Liver (tissue), 9 donors: ENCODE data around the gene UCP2. TPM values are rescaled to one million over a fixed set of nuclear protein-coding genes. Genes with fewer than 3 reads are reported as not detected.
A peak's percentile ranks its signal among the peaks of the same experiment; 100 is the strongest.

ENCODE experiments used
- DNase-seq: peaks from one replicate; pipeline ENCODE4 v3.0.0-alpha.2; 2017; ENCODE audit warnings: low spot score
- H3K27ac ChIP-seq, 2 donors: one replicate each; pipeline ENCODE4 v1.7.0; 2013; ENCODE audit warnings: inconsistent platforms in 2 of 2, low read length in 2 of 2, control low read depth in 1 of 2, low read depth in 1 of 2, mild to moderate bottlenecking in 1 of 2
- H3K27me3 ChIP-seq, 4 donors: one replicate each; pipeline versions ENCODE4 v1.6.1 to v1.7.0; 2013; ENCODE audit warnings: low read length in 3 of 4, inconsistent platforms in 1 of 4, mild to moderate bottlenecking in 1 of 4, moderate library complexity in 1 of 4; ENCODE audit not compliant: control insufficient read depth in 4 of 4, insufficient read depth in 4 of 4
- H3K36me3 ChIP-seq, 4 donors: one replicate each; pipeline versions ENCODE4 v1.6.1 to v1.7.0; 2013; ENCODE audit warnings: low read length in 3 of 4, mild to moderate bottlenecking in 3 of 4, low read depth in 1 of 4, moderate library complexity in 1 of 4; ENCODE audit not compliant: control insufficient read depth in 4 of 4, insufficient read depth in 3 of 4
- H3K4me1 ChIP-seq, 4 donors: one replicate each; pipeline versions ENCODE4 v1.6.1 to v1.7.0; 2013; ENCODE audit warnings: low read length in 3 of 4, mild to moderate bottlenecking in 3 of 4, moderate library complexity in 1 of 4; ENCODE audit not compliant: control insufficient read depth in 4 of 4, insufficient read depth in 4 of 4
- H3K4me3 ChIP-seq, 3 donors: one replicate each; pipeline versions ENCODE4 v1.6.1 to v1.7.0; 2013; ENCODE audit warnings: low read length in 3 of 3, control low read depth in 1 of 3, low read depth in 1 of 3, mild to moderate bottlenecking in 1 of 3
- H3K9ac ChIP-seq, 2 donors: one replicate each; pipeline ENCODE4 v1.7.0; 2013; ENCODE audit warnings: low read length in 2 of 2, mild to moderate bottlenecking in 2 of 2, moderate library complexity in 2 of 2, control low read depth in 1 of 2, low read depth in 1 of 2
- H3K9me3 ChIP-seq, 4 donors: one replicate each; pipeline versions ENCODE4 v1.6.1 to v1.7.0; 2013; ENCODE audit warnings: low read length in 3 of 4; ENCODE audit not compliant: control insufficient read depth in 4 of 4
- ATF3 ChIP-seq: IDR thresholded peaks from 2 replicates; pipeline ENCODE4 v1.6.1; 2016; ENCODE audit warnings: antibody characterized with exemption
- EGR1 ChIP-seq, 2 donors: IDR thresholded peaks; 2 replicates each; pipeline ENCODE4 v1.6.1; 2016 to 2018; ENCODE audit warnings: antibody characterized with exemption in 2 of 2, low read depth in 2 of 2
- FOXA1 ChIP-seq: IDR thresholded peaks from 2 replicates; pipeline ENCODE4 v1.6.1; 2016; ENCODE audit warnings: antibody characterized with exemption
- GABPA ChIP-seq, 2 donors: IDR thresholded peaks in 1 of 2; conservative IDR thresholded peaks in 1 of 2; 2 replicates each; pipeline ENCODE4 v1.6.1; 2016; ENCODE audit warnings: antibody characterized with exemption in 2 of 2, mild to moderate bottlenecking in 1 of 2, moderate library complexity in 1 of 2
- HNF4A ChIP-seq, 2 donors: conservative IDR thresholded peaks; 2 replicates each; pipeline ENCODE4 v1.6.1; 2016; ENCODE audit warnings: antibody characterized with exemption in 2 of 2, mild to moderate bottlenecking in 2 of 2
- HNF4G ChIP-seq: IDR thresholded peaks from 2 replicates; pipeline ENCODE4 v1.6.1; 2016; ENCODE audit warnings: antibody characterized with exemption
- JUND ChIP-seq, 2 donors: IDR thresholded peaks; 2 replicates each; pipeline ENCODE4 v1.6.1; 2016; ENCODE audit warnings: antibody characterized with exemption in 2 of 2
- NR2F2 ChIP-seq: IDR thresholded peaks from 2 replicates; pipeline ENCODE4 v1.6.1; 2016; ENCODE audit warnings: antibody characterized with exemption
- RAD21 ChIP-seq, 2 donors: IDR thresholded peaks; 2 replicates each; pipeline ENCODE4 v1.6.1; 2016; ENCODE audit warnings: antibody characterized with exemption in 2 of 2, mild to moderate bottlenecking in 2 of 2
- RXRA ChIP-seq, 2 donors: IDR thresholded peaks; 2 replicates each; pipeline ENCODE4 v1.6.1; 2017 to 2018; ENCODE audit warnings: antibody characterized with exemption in 2 of 2, mild to moderate bottlenecking in 1 of 2
- SP1 ChIP-seq: IDR thresholded peaks from 2 replicates; pipeline ENCODE4 v1.6.1; 2018; ENCODE audit warnings: antibody characterized with exemption, mild to moderate bottlenecking
- TAF1 ChIP-seq: conservative IDR thresholded peaks from 2 replicates; pipeline ENCODE4 v1.6.1; 2016; ENCODE audit warnings: antibody characterized with exemption, mild to moderate bottlenecking
- YY1 ChIP-seq: IDR thresholded peaks from 2 replicates; pipeline ENCODE4 v1.6.1; 2016; ENCODE audit warnings: antibody characterized with exemption, mild to moderate bottlenecking
- ZBTB33 ChIP-seq: IDR thresholded peaks from 2 replicates; pipeline ENCODE4 v1.6.1; 2016; ENCODE audit warnings: antibody characterized with exemption
- WGBS: extraction: QIAGEN DNeasy Blood & Tissue Kit; methylation state at CpG from one replicate; pipeline ENCODE4 v1.1.7; 2013; 5-methylcytosine and 5-hydroxymethylcytosine counted together
- polyA plus RNA-seq, 2 donors: library from polyadenylated mRNA; stranded (reverse) in 1 of 2; unstranded in 1 of 2; fragments of 200-250 nt in 1 of 2; fragments of >200 nt in 1 of 2; fragmentation: Nextera tagmentation in 1 of 2; extraction: Ambion mirVana in 1 of 2; gene quantifications; one replicate each; pipeline versions ENCODE4 v1.2.1 to v1.2.3, GENCODE V29; 2013 to 2015
- total RNA-seq, 2 donors: library from RNA; depleted of rRNA; stranded (reverse); fragments of >200 nt; gene quantifications; one replicate each; pipeline ENCODE4 v1.2.3, GENCODE V29; 2014
- TF ChIP-seq, protein P1 (sequence below): IDR thresholded peaks from 2 replicates; pipeline ENCODE4 v1.6.1; 2016; ENCODE audit warnings: antibody characterized with exemption
- TF ChIP-seq, protein P2 (sequence below): IDR thresholded peaks from 2 replicates; pipeline ENCODE4 v1.6.1; 2016; ENCODE audit warnings: antibody characterized with exemption, mild to moderate bottlenecking
- donor health status: healthy.
- donor health status: healthy.
- donor health status: healthy.
- donor health status: healthy.
- donor health status: healthy.

Gene UCP2
- total and polyA plus RNA-seq, 4 donors: 10.4 to 137 (median 13.6) TPM

DNA sequence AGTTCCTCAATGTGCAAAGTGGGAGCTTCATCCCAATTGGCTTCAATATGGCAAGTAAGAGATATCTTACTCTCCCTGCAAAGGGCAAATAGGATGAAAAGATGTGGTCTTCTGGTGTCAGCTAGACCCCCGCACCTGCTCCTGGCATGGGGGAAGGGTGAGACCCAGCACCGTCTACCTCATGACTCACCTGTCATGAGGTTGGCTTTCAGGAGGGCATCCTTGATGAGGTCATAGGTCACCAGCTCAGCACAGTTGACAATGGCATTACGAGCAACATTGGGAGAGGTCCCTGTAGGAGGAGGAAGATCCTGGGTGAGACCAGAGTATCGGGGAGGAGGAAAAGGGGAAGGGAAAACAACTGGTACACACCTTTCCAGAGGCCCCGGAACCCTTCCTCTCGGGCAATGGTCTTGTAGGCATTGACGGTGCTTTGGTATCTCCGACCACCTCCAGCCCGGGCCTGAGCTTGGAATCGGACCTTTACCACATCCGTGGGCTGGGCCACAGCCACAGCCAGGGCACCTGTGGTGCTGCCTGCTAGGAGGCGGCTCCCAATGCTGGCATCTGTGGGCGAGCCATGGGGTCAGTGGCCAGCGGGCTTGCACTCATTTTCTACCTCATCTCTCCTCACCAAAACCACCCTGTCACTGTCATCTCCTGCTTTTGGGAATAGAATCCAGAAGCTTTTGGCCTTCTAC lies 6.0 kb downstream of the UCP2 start:
- no peak for DNase-seq
- 92% methylated on average over 14 of the region's 14 CpGs for WGBS
- Histone ChIP-seq H3K4me3 (no peak overlapping the region), H3K4me1 (no peaks in the 10 kb centered on the region), H3K36me3 (peaks cover 0 to 4% (median 0%) of the 10 kb centered on the region in 4 donors), H3K9me3 (no peaks in the 10 kb centered on the region), H3K9ac (no peak overlapping the region), H3K27me3 (no peaks in the 10 kb centered on the region), H3K27ac (no peak overlapping the region)
- TF ChIP-seq RXRA (IDR thresholded peaks at IDR 0.05) (no peak), HNF4G (no peak), ZBTB33 (no peak), YY1 (no peak), SP1 (no peak), NR2F2 (no peak), FOXA1 (no peak), TAF1 (no peak), ATF3 (no peak), RAD21 (IDR thresholded peaks at IDR 0.05) (no peak), EGR1 (IDR thresholded peaks at IDR 0.05; ENCODE audit: low read depth in 2 of 2) (no peak), HNF4A (conservative IDR thresholded peaks at IDR 0.05) (no peak)
- TF ChIP-seq, protein P1, sequence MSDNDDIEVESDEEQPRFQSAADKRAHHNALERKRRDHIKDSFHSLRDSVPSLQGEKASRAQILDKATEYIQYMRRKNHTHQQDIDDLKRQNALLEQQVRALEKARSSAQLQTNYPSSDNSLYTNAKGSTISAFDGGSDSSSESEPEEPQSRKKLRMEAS: no peak

DNA sequence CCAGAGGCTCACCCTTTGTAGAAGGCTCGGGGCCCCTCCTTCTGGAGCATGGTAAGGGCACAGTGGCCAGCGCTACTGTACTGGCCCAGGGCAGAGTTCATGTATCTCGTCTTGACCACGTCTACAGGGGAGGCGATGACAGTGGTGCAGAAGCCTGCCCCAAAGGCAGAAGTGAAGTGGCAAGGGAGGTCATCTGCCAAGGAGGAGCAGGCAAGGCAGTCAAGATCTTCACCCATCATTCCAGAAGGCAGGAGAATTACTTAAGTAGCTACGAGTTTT lies 7.2 kb downstream of the UCP2 start:
- H3K9me3 ChIP-seq: no peaks in the 10 kb centered on the region
- DNase-seq: no peak
- TF ChIP-seq GABPA (IDR thresholded peaks at IDR 0.05 in 1 of 2, conservative IDR thresholded peaks at IDR 0.05 in 1 of 2): no peak
- TF ChIP-seq HNF4G: no peak
- TF ChIP-seq ATF3: no peak
- H3K27me3 ChIP-seq: no peaks in the 10 kb centered on the region
- H3K27ac ChIP-seq: no peak overlapping the region
- H3K36me3 ChIP-seq: peaks cover 0 to 4% (median 0%) of the 10 kb centered on the region in 4 donors
- whole genome bisulfite sequencing: 96% methylated on average over 6 of the region's 6 CpGs
- no peak overlapping the region for H3K9ac ChIP-seq
- H3K4me1 ChIP-seq: no peaks in the 10 kb centered on the region
- no peak overlapping the region for H3K4me3 ChIP-seq

- no peak overlapping the region for H3K4me3 ChIP-seq
- peak; percentile 33 for DNase-seq
- no peak overlapping the region for H3K9ac ChIP-seq
- no peak for TF ChIP-seq SP1
- TF ChIP-seq HNF4A (conservative IDR thresholded peaks at IDR 0.05): no peak
- no peak for TF ChIP-seq TAF1
- no peak for TF ChIP-seq GABPA (IDR thresholded peaks at IDR 0.05 in 1 of 2, conservative IDR thresholded peaks at IDR 0.05 in 1 of 2)
- TF ChIP-seq NR2F2: no peak
- no peak for TF ChIP-seq JUND (IDR thresholded peaks at IDR 0.05)
- TF ChIP-seq, protein P2, sequence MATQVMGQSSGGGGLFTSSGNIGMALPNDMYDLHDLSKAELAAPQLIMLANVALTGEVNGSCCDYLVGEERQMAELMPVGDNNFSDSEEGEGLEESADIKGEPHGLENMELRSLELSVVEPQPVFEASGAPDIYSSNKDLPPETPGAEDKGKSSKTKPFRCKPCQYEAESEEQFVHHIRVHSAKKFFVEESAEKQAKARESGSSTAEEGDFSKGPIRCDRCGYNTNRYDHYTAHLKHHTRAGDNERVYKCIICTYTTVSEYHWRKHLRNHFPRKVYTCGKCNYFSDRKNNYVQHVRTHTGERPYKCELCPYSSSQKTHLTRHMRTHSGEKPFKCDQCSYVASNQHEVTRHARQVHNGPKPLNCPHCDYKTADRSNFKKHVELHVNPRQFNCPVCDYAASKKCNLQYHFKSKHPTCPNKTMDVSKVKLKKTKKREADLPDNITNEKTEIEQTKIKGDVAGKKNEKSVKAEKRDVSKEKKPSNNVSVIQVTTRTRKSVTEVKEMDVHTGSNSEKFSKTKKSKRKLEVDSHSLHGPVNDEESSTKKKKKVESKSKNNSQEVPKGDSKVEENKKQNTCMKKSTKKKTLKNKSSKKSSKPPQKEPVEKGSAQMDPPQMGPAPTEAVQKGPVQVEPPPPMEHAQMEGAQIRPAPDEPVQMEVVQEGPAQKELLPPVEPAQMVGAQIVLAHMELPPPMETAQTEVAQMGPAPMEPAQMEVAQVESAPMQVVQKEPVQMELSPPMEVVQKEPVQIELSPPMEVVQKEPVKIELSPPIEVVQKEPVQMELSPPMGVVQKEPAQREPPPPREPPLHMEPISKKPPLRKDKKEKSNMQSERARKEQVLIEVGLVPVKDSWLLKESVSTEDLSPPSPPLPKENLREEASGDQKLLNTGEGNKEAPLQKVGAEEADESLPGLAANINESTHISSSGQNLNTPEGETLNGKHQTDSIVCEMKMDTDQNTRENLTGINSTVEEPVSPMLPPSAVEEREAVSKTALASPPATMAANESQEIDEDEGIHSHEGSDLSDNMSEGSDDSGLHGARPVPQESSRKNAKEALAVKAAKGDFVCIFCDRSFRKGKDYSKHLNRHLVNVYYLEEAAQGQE: no peak
- H3K4me1 ChIP-seq: no peaks in the 10 kb centered on the region
- WGBS: 94% methylated on average over 13 of the region's 13 CpGs
- H3K9me3 ChIP-seq: no peaks in the 10 kb centered on the region
- no peaks in the 10 kb centered on the region for H3K27me3 ChIP-seq
- no peak overlapping the region for H3K27ac ChIP-seq
- peaks cover 0 to 4% (median 0%) of the 10 kb centered on the region in 4 donors for H3K36me3 ChIP-seq
These were observed 7.8 kb downstream of the UCP2 start for GRCh38 chr11:73974604-73975478.
